Midbrain (tissue), 1 donor: Measurements from ENCODE around the gene THSD7B.
"Not testable (repeated sequence)": the region's sequence is repeated elsewhere in the genome, so short reads cannot be mapped to it uniquely, and the experiment has no call there.

Source experiments
- DNase-seq: peaks from one replicate; lab custom pipeline; 2025; lab: John Stamatoyannopoulos, UW

THSD7B gene

GRCh38 chr2:136765256-136766072 lies at the start of gene THSD7B:
Gene THSD7B (plus strand): TSS chr2:136765545. CDS start chr2:136882179, 116,634 bp downstream.
- DNase-seq = no peak

GRCh38 chr2:136718273-136718672 lies 47.1 kb upstream of the THSD7B start:
- no peak for DNase-seq

- DNase-seq = no peak
Measured at GRCh38 chr2:136727973-136728699, 37.2 kb upstream of the THSD7B start.

GRCh38 chr2:136736236-136736635 lies 29.1 kb upstream of the THSD7B start:
- DNase-seq = no peak

GRCh38 chr2:136738044-136738443 lies 27.3 kb upstream of the THSD7B start:
- no peak for DNase-seq

- DNase-seq = no peak
Measured at GRCh38 chr2:136741471-136741870, 23.9 kb upstream of the THSD7B start.

GRCh38 chr2:136750065-136750464 lies 15.3 kb upstream of the THSD7B start:
- DNase-seq = no peak

- no peak for DNase-seq
Measured at GRCh38 chr2:136751406-136751805, 13.9 kb upstream of the THSD7B start.

- not testable (repeated sequence) for DNase-seq
Measured at GRCh38 chr2:136758504-136758903, 6.8 kb upstream of the THSD7B start.

GRCh38 chr2:136764452-136765255 lies 691 bp upstream of the THSD7B start:
- no peak for DNase-seq

- DNase-seq = no peak
Measured at GRCh38 chr2:136766073-136766404, 694 bp downstream of the THSD7B start.

- no peak for DNase-seq
Measured at GRCh38 chr2:136767030-136767429, 1.7 kb downstream of the THSD7B start.

- no peak for DNase-seq
Measured at GRCh38 chr2:136769871-136770270, 4.5 kb downstream of the THSD7B start.

- DNase-seq = no peak
Measured at GRCh38 chr2:136770384-136770783, 5.0 kb downstream of the THSD7B start.

GRCh38 chr2:136777391-136777790 lies 12.0 kb downstream of the THSD7B start:
- no peak for DNase-seq

GRCh38 chr2:136783856-136784255 lies 18.5 kb downstream of the THSD7B start:
- no peak for DNase-seq

GRCh38 chr2:136785215-136785614 lies 19.9 kb downstream of the THSD7B start:
- DNase-seq = no peak

- DNase-seq = no peak
Measured at GRCh38 chr2:136787970-136788369, 22.6 kb downstream of the THSD7B start.

- DNase-seq = no peak
Measured at GRCh38 chr2:136796339-136796738, 31.0 kb downstream of the THSD7B start.

- no peak for DNase-seq
Measured at GRCh38 chr2:136798766-136799165, 33.4 kb downstream of the THSD7B start.

- DNase-seq = no peak
Measured at GRCh38 chr2:136801661-136802060, 36.3 kb downstream of the THSD7B start.

GRCh38 chr2:136809998-136810397 lies 44.7 kb downstream of the THSD7B start:
- DNase-seq = no peak

- DNase-seq = no peak
Measured at GRCh38 chr2:136818839-136819238, 53.5 kb downstream of the THSD7B start.
